ENCODE data around the gene MAX.

MAX gene

DNA sequence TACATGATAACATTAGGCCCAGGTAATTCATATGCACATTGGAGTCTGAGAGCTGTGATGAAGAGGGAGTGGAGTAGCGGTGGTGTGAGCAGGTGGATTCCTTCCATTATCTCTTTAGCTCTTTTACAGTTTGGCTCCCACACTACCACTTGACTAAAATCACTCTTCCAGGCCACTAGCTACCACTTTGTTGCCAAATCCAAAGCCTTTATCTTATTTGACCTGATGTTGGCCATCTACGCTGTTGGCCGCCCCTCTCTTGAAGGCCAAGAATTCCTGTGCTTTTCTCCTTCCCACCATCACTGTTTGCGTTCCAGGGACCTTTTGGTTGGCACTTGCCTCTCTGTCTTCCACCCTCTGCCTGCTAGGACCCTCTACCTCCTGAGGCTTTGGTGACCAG is 4.0 kb upstream of the MAX start:
- H3K4me3 ChIP-seq (ENCODE audit: low read depth, low read length): no peak overlapping the region
- POLR2A ChIA-PET: no interaction called here
- H3K36me3 ChIP-seq (ENCODE audit: control insufficient read depth in 2 of 2, insufficient read depth in 1 of 2, low read length in 2 of 2): no peaks in the 10 kb centered on the region
- H3K4me1 ChIP-seq (ENCODE audit: control insufficient read depth, insufficient read depth, low read length): no peaks in the 10 kb centered on the region
- H3K27ac ChIP-seq (ENCODE audit: extremely low read depth, low read depth, low read length): no peak overlapping the region
- CTCF ChIA-PET: no interaction called here
- no peak for TF ChIP-seq ZNF791 (tag by site-specific recombination; IDR thresholded peaks at IDR 0.05)
- no peak for TF ChIP-seq ZNF266 (tag by site-specific recombination; IDR thresholded peaks at IDR 0.05; ENCODE audit: low read depth)
- TF ChIP-seq ZBTB44 (tag by site-specific recombination; IDR thresholded peaks at IDR 0.05): no peak
- no peak for TF ChIP-seq RBAK (tag by site-specific recombination; IDR thresholded peaks at IDR 0.05)
- no peak for TF ChIP-seq ZNF837 (tag by site-specific recombination; IDR thresholded peaks at IDR 0.05)
- TF ChIP-seq IKZF3 (tag by site-specific recombination; IDR thresholded peaks at IDR 0.05): no peak
- TF ChIP-seq KLF16 (tag by site-specific recombination; IDR thresholded peaks at IDR 0.05): no peak
- TF ChIP-seq ZNF548 (tag by site-specific recombination; IDR thresholded peaks at IDR 0.05): no peak
- TF ChIP-seq ZNF132 (tag by site-specific recombination; IDR thresholded peaks at IDR 0.05; ENCODE audit: borderline replicate concordance): no peak
- no peak for TF ChIP-seq ZNF423 (tag by site-specific recombination; IDR thresholded peaks at IDR 0.05)
- no peak for TF ChIP-seq ZNF658 (tag by site-specific recombination; IDR thresholded peaks at IDR 0.05)
- TF ChIP-seq ELK4 (IDR thresholded peaks at IDR 0.05; ENCODE audit: borderline replicate concordance, low read depth, low read length): no peak
- TF ChIP-seq ZNF48 (tag by site-specific recombination; IDR thresholded peaks at IDR 0.05): no peak
- no peak for TF ChIP-seq ZNF174 (tag by site-specific recombination; IDR thresholded peaks at IDR 0.05)
- TF ChIP-seq KLF17 (tag by site-specific recombination; IDR thresholded peaks at IDR 0.05): no peak
- no peak for TF ChIP-seq ZNF555 (tag by site-specific recombination; conservative IDR thresholded peaks at IDR 0.05)
- no peak for TF ChIP-seq ZNF529 (tag by site-specific recombination; IDR thresholded peaks at IDR 0.05; ENCODE audit: insufficient replicate concordance)
- TF ChIP-seq ZNF623 (tag by site-specific recombination; IDR thresholded peaks at IDR 0.05): no peak
- H3K9me3 ChIP-seq (ENCODE audit: control insufficient read depth, insufficient read depth, low read depth, low read length): no peaks in the 10 kb centered on the region

DNA sequence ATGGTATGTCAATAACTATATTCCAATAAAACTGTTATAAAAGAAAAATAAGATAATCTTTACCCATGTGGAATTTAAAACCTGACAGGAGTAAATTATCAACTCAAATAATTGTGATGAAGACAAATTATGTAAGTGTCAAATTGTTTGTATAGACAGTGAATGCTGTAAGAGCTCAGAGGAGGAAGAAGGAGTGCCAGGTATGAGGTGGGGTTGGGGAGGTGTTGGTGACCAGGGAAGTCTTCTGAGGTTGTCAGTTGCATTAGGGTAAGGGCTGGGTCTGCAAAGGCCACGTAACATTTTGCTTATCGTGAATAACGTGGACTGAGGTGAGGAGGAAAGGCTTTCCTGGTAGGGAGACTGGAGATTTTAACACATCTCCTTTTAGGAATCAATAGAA is 2.5 kb upstream of the MAX start:
- CTCF ChIA-PET: interaction anchor here (0.8 kb wide), 1 partner anchor 27 kb away, joined by 3 read pairs; no protein-coding TSS in a partner anchor
- TF ChIP-seq ZBTB21 (tag by site-specific recombination; IDR thresholded peaks at IDR 0.05) (no peak), ZNF600 (tag by site-specific recombination; IDR thresholded peaks at IDR 0.05) (no peak), ZNF248 (tag by site-specific recombination; IDR thresholded peaks at IDR 0.05) (no peak), SP3 (tag by site-specific recombination; IDR thresholded peaks at IDR 0.05) (no peak), ZNF521 (tag by site-specific recombination; IDR thresholded peaks at IDR 0.05) (no peak), ZBTB48 (tag by site-specific recombination; IDR thresholded peaks at IDR 0.05) (no peak), PRDM1 (tag by site-specific recombination; IDR thresholded peaks at IDR 0.05) (no peak), ZNF19 (tag by site-specific recombination; IDR thresholded peaks at IDR 0.05; ENCODE audit: low read depth) (no peak), PATZ1 (tag by site-specific recombination; IDR thresholded peaks at IDR 0.05) (no peak), YY2 (tag by site-specific recombination; IDR thresholded peaks at IDR 0.05) (no peak), ZNF514 (tag by site-specific recombination; IDR thresholded peaks at IDR 0.05) (no peak)
- TF ChIP-seq, protein P1, sequence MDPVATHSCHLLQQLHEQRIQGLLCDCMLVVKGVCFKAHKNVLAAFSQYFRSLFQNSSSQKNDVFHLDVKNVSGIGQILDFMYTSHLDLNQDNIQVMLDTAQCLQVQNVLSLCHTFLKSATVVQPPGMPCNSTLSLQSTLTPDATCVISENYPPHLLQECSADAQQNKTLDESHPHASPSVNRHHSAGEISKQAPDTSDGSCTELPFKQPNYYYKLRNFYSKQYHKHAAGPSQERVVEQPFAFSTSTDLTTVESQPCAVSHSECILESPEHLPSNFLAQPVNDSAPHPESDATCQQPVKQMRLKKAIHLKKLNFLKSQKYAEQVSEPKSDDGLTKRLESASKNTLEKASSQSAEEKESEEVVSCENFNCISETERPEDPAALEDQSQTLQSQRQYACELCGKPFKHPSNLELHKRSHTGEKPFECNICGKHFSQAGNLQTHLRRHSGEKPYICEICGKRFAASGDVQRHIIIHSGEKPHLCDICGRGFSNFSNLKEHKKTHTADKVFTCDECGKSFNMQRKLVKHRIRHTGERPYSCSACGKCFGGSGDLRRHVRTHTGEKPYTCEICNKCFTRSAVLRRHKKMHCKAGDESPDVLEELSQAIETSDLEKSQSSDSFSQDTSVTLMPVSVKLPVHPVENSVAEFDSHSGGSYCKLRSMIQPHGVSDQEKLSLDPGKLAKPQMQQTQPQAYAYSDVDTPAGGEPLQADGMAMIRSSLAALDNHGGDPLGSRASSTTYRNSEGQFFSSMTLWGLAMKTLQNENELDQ (tag by site-specific recombination; IDR thresholded peaks at IDR 0.05; ENCODE audit: low read depth): no peak

More for the DNA sequence above, 2.5 kb upstream of the MAX start:
- Histone ChIP-seq H3K27ac (ENCODE audit: extremely low read depth, low read depth, low read length) (no peak overlapping the region), H3K9me3 (ENCODE audit: control insufficient read depth, insufficient read depth, low read depth, low read length) (no peaks in the 10 kb centered on the region), H3K36me3 (ENCODE audit: control insufficient read depth in 2 of 2, insufficient read depth in 1 of 2, low read length in 2 of 2) (no peaks in the 10 kb centered on the region; a peak in 1 of 3 replicates), H3K4me3 (ENCODE audit: low read depth, low read length) (no peak overlapping the region), H3K4me1 (ENCODE audit: control insufficient read depth, insufficient read depth, low read length) (peaks cover 2% of the 10 kb centered on the region; the same call in 1 of the 2 replicates)
- POLR2A ChIA-PET: no interaction called here
